ENCODE measurements around the gene PSMG3. TPM values are rescaled to one million over a fixed set of nuclear protein-coding genes. Genes with fewer than 3 reads are reported as not detected.

The PSMG3 gene
- total RNA-seq, 1 experiment from 2014 or later = 63.0 TPM

DNA sequence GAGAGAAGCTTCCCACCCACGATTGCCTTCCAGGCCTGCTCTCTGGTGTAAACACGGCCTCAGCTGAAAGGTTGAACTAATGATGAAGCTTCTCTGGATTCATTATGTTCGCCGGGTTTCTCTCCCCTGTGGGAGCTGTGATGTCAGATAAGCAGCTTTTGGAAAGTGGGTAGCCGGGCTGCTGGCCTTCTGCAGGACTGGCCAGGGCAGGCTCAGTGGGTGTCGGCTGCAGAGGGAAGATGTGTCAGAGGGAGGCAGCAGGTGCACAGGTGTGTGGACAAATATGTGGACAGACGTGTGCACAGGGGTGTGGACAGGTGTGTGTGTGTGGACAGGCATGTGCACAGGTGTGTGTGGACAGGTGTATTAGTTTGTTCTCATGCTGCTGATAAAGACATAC is 28.5 kb upstream of the PSMG3 start:
- DNase-seq = no peak
- H3K27ac ChIP-seq (ENCODE audit: insufficient read length, low read depth, low read length) = no peak overlapping the region
- H2AK5ac ChIP-seq (ENCODE audit: insufficient read length, low read length) = no peak overlapping the region
- no peaks in the 10 kb centered on the region for H3K27me3 ChIP-seq (ENCODE audit: insufficient read depth, low read length)
- H3K9ac ChIP-seq (ENCODE audit: extremely low read depth, insufficient read length, low read length) = no peak overlapping the region
- no peak overlapping the region for H3K56ac ChIP-seq (ENCODE audit: insufficient read length, low read depth, low read length)
- no peak overlapping the region for H3K14ac ChIP-seq (ENCODE audit: insufficient read depth, low read length)
- no peak overlapping the region for H3T11ph ChIP-seq (ENCODE audit: low read length)
- Mint-ChIP-seq H3K4me3 (no peak overlapping the region), H3K9me3 (no peaks in the 10 kb centered on the region), H3K27ac (no peak overlapping the region), H3K27me3 (ENCODE audit: low read depth) (peaks cover 8% of the 10 kb centered on the region), H3K4me1 (peaks cover 0 to 3% of the 10 kb centered on the region in 2 experiments; a peak in 1 of 4 replicates), H3K36me3 (ENCODE audit: insufficient read depth in 1 of 3, low read depth in 3 of 3) (no peaks in the 10 kb centered on the region)
- no peak overlapping the region for H4K8ac ChIP-seq (replicated peaks; ENCODE audit: insufficient read length, low read depth, low read length)
- no peak overlapping the region for H2BK15ac ChIP-seq (ENCODE audit: low read depth, low read length)
- no peak overlapping the region for H2AFZ ChIP-seq (ENCODE audit: low read length)
- no peak overlapping the region for H4K5ac ChIP-seq (ENCODE audit: insufficient read length, low read depth, low read length)
- no peak overlapping the region for H3K23ac ChIP-seq (ENCODE audit: insufficient read length, low read depth, low read length)
- H3K4me2 ChIP-seq (ENCODE audit: insufficient read depth, insufficient read length, low read length) = no peak overlapping the region
- H2BK120ac ChIP-seq (ENCODE audit: low read depth, low read length, poor library complexity, severe bottlenecking) = no peak overlapping the region
- H3K79me2 ChIP-seq (ENCODE audit: insufficient read depth, low read length) = no peaks in the 10 kb centered on the region
- H3K18ac ChIP-seq (ENCODE audit: insufficient read length, low read depth, low read length) = no peak overlapping the region
- no peak overlapping the region for H3K4ac ChIP-seq (ENCODE audit: low read depth, low read length)
- H4K91ac ChIP-seq (ENCODE audit: insufficient read length, low read depth, low read length) = no peak overlapping the region
- TF ChIP-seq, protein P1, sequence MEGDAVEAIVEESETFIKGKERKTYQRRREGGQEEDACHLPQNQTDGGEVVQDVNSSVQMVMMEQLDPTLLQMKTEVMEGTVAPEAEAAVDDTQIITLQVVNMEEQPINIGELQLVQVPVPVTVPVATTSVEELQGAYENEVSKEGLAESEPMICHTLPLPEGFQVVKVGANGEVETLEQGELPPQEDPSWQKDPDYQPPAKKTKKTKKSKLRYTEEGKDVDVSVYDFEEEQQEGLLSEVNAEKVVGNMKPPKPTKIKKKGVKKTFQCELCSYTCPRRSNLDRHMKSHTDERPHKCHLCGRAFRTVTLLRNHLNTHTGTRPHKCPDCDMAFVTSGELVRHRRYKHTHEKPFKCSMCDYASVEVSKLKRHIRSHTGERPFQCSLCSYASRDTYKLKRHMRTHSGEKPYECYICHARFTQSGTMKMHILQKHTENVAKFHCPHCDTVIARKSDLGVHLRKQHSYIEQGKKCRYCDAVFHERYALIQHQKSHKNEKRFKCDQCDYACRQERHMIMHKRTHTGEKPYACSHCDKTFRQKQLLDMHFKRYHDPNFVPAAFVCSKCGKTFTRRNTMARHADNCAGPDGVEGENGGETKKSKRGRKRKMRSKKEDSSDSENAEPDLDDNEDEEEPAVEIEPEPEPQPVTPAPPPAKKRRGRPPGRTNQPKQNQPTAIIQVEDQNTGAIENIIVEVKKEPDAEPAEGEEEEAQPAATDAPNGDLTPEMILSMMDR (conservative IDR thresholded peaks at IDR 0.05) = no peak
- H2BK12ac ChIP-seq (ENCODE audit: insufficient read length, low read depth, low read length) = no peak overlapping the region
- H3K23me2 ChIP-seq (ENCODE audit: insufficient read length, low read depth, low read length, poor library complexity, severe bottlenecking) = no peaks in the 10 kb centered on the region
- no CpG with 5 or more reads among the region's 7 CpGs for WGBS (ENCODE audit: extremely low coverage, insufficient read length, low lambda C conversion rate)
- H3K9me3 ChIP-seq (ENCODE audit: control insufficient read depth, low read depth, low read length) = no peaks in the 10 kb centered on the region
- no peak overlapping the region for H2BK5ac ChIP-seq (ENCODE audit: insufficient read length, low read length)
- H3K4me1 ChIP-seq (ENCODE audit: insufficient read depth, low read length) = no peaks in the 10 kb centered on the region
- no peaks in the 10 kb centered on the region for H3K79me1 ChIP-seq (ENCODE audit: insufficient read depth, low read depth, low read length, poor library complexity, severe bottlenecking)
- no peaks in the 10 kb centered on the region for H4K20me1 ChIP-seq (ENCODE audit: control insufficient read depth, insufficient read depth, insufficient read length)
- no peak overlapping the region for H2BK20ac ChIP-seq (ENCODE audit: low read depth, low read length, poor library complexity, severe bottlenecking)

Data from H9 (cell line).